Peyer's patch (tissue), 4 donors: Measurements from ENCODE around the gene RAB11FIP4. TPM values are rescaled to one million over a fixed set of nuclear protein-coding genes. Genes with fewer than 3 reads are reported as not detected.

Experiments
- DNase-seq, 3 donors: peaks; one replicate each; pipeline ENCODE4 v3.0.0-alpha.2; 2017 to 2019
- H3K27ac ChIP-seq, 4 donors: fragments of 200-600 bp; sonication (generic); one replicate each; pipeline ENCODE4 v1.5.1; 2016 to 2019
- H3K27me3 ChIP-seq, 2 donors: fragments of 200-600 bp; sonication (generic); one replicate each; pipeline ENCODE4 v1.5.1; 2019
- H3K36me3 ChIP-seq, 3 donors: fragments of 200-600 bp; sonication (generic); one replicate each; pipeline ENCODE4 v1.5.1; 2016 to 2019
- H3K4me1 ChIP-seq, 4 donors: fragments of 200-600 bp; sonication (generic); one replicate each; pipeline ENCODE4 v1.5.1; 2016 to 2019
- H3K4me3 ChIP-seq, 4 donors: fragments of 200-600 bp; sonication (generic); 1 replicate in 3 of 4; 2 replicates in 1 of 4; pipeline ENCODE4 v1.5.1; 2016 to 2019; ENCODE audit warnings: mild to moderate bottlenecking in 1 of 4
- H3K9me3 ChIP-seq, 4 donors: fragments of 200-600 bp; sonication (generic); one replicate each; pipeline ENCODE4 v1.5.1; 2016 to 2019; ENCODE audit warnings: mild to moderate bottlenecking in 1 of 4
- POLR2A ChIP-seq, 2 donors: fragments of 450-650 bp; IDR thresholded peaks; one replicate each; pipeline ENCODE4 v1.5.1; 2017; ENCODE audit warnings: antibody characterized with exemption in 2 of 2, mild to moderate bottlenecking in 2 of 2, moderate library complexity in 2 of 2
- total RNA-seq, 4 donors: library from RNA; depleted of rRNA; stranded (reverse); fragments of >200 nt; gene quantifications; one replicate each; pipeline ENCODE4 v1.1.0, GENCODE V29; 2016
- TF ChIP-seq, protein P1 (sequence below), 6 experiments: fragments of 450-650 bp in 4 of 6; fragments of 200-600 bp in 2 of 6; sonication (generic) in 1 of 6; IDR thresholded peaks; one replicate each; pipeline ENCODE4 v1.5.1; 2017 to 2019; ENCODE audit warnings: antibody characterized with exemption in 6 of 6, mild to moderate bottlenecking in 3 of 6, moderate library complexity in 1 of 6

Gene RAB11FIP4
- total RNA-seq, 4 donors from 2014 or later = 52.8 to 69.3 (median 64.9) TPM

DNA sequence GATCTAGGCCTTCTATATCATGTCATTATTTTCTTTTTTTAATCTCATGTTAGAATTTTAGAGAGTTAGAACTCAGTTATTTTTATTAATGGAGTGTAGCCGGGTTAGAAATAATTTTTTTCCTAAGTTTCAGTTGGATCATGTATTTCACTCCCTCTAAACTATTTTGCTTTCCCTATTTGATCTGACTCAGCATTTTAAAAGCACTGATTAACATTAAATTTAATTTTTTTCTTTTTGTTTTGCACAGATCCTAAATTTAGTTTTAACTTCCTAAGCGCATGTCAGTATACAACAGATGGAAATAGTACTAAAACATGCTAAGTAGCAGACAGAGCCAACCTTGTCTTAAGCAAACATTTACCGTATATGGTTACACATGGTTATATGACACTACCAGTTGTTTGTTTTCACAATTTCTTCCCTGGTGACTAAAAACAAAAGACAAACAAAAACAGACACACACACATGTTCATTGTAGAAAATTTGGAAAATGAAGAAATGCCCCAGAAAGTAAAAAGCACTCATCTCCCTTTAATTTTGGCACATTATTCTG, 33.6 kb upstream of the RAB11FIP4 start:
- Histone ChIP-seq H3K4me1 (peaks cover 0 to 4% (median 0%) of the 10 kb centered on the region in 4 donors), H3K27ac (no peak overlapping the region), H3K36me3 (peaks cover 0 to 51% (median 0%) of the 10 kb centered on the region in 3 donors), H3K4me3 (no peak overlapping the region), H3K27me3 (no peaks in the 10 kb centered on the region), H3K9me3 (no peaks in the 10 kb centered on the region)
- no peak for DNase-seq
- TF ChIP-seq, protein P1, sequence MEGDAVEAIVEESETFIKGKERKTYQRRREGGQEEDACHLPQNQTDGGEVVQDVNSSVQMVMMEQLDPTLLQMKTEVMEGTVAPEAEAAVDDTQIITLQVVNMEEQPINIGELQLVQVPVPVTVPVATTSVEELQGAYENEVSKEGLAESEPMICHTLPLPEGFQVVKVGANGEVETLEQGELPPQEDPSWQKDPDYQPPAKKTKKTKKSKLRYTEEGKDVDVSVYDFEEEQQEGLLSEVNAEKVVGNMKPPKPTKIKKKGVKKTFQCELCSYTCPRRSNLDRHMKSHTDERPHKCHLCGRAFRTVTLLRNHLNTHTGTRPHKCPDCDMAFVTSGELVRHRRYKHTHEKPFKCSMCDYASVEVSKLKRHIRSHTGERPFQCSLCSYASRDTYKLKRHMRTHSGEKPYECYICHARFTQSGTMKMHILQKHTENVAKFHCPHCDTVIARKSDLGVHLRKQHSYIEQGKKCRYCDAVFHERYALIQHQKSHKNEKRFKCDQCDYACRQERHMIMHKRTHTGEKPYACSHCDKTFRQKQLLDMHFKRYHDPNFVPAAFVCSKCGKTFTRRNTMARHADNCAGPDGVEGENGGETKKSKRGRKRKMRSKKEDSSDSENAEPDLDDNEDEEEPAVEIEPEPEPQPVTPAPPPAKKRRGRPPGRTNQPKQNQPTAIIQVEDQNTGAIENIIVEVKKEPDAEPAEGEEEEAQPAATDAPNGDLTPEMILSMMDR (IDR thresholded peaks at IDR 0.05) = no peak
- no peak for TF ChIP-seq POLR2A (IDR thresholded peaks at IDR 0.05)

DNA sequence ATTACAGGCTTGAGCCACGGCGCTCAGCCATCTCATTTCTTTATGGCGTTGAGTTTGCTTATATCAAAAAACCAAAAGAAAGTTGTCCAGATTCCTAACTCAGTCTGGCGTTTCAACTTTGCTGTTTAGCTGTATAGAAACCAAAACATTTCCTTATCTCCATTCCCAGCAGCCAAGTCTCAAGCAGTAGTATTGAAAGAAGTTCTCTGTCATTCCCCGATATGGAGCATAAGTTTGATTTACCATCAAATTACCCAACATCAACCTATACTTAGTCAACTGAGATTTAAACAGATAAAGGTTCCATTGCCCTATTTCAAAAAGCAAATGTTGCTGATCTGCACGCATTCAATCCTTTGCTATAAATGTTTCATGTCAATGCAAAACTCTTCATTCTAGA, 27.5 kb upstream of the RAB11FIP4 start:
- no peak for DNase-seq
- no peaks in the 10 kb centered on the region for H3K27me3 ChIP-seq
- no peak overlapping the region for H3K4me3 ChIP-seq
- no peak overlapping the region for H3K27ac ChIP-seq
- no peaks in the 10 kb centered on the region for H3K9me3 ChIP-seq
- no peaks in the 10 kb centered on the region for H3K4me1 ChIP-seq
- peaks cover 0 to 40% (median 0%) of the 10 kb centered on the region in 3 donors for H3K36me3 ChIP-seq
- no peak for TF ChIP-seq POLR2A (IDR thresholded peaks at IDR 0.05)
- TF ChIP-seq, protein P1 (IDR thresholded peaks at IDR 0.05) = no peak

DNA sequence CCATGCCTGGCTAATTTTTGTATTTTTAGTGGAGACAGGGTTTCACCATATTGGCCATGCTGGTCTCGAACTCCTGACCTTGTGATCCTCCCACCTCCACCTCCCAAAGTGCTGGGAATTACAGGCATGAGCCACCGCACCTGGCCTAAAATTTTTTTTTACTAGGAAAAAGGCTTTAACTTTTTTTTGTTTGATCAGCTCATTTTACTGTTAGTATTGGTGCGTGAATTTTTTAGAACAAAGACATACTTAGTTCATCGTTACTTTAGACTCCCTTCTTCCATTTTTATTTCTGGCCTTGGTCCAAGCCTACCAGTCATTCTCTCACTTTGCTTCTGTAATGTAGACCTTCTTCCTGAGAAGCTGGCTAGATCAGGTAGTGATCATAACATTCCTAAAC, 25.4 kb upstream of the RAB11FIP4 start:
- no peak overlapping the region for H3K4me3 ChIP-seq
- H3K4me1 ChIP-seq = no peaks in the 10 kb centered on the region
- no peaks in the 10 kb centered on the region for H3K27me3 ChIP-seq
- TF ChIP-seq POLR2A (IDR thresholded peaks at IDR 0.05) = no peak
- TF ChIP-seq, protein P1 (IDR thresholded peaks at IDR 0.05) = no peak
- no peak for DNase-seq
- H3K9me3 ChIP-seq = no peaks in the 10 kb centered on the region
- H3K36me3 ChIP-seq = peaks cover 0 to 25% (median 0%) of the 10 kb centered on the region in 3 donors
- no peak overlapping the region for H3K27ac ChIP-seq

DNA sequence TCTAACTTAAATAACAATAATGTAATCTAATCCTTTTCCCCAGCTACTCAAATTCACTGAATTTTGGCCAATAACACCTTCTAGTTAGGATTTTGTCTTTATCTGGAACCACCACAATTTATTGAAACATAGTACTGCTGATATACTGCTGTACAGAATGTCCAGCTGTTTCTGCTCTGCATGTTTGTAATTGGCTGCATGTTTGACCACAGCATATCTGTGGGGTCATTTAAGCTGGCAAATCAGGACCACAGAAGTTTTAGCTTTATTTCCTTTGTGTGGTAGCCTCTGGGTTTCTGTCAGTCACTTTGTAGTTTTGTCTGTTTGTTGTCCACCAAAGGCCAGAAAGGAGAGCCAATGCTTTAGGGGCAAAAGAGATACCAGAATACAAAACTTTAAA, 22.2 kb upstream of the RAB11FIP4 start:
- Histone ChIP-seq H3K27ac (no peak overlapping the region), H3K4me1 (peaks cover 0 to 10% (median 0%) of the 10 kb centered on the region in 4 donors), H3K36me3 (peaks cover 0 to 12% (median 0%) of the 10 kb centered on the region in 3 donors), H3K4me3 (no peak overlapping the region), H3K27me3 (no peaks in the 10 kb centered on the region), H3K9me3 (no peaks in the 10 kb centered on the region)
- no peak for DNase-seq
- TF ChIP-seq, protein P1 (IDR thresholded peaks at IDR 0.05) = no peak
- no peak for TF ChIP-seq POLR2A (IDR thresholded peaks at IDR 0.05)

DNA sequence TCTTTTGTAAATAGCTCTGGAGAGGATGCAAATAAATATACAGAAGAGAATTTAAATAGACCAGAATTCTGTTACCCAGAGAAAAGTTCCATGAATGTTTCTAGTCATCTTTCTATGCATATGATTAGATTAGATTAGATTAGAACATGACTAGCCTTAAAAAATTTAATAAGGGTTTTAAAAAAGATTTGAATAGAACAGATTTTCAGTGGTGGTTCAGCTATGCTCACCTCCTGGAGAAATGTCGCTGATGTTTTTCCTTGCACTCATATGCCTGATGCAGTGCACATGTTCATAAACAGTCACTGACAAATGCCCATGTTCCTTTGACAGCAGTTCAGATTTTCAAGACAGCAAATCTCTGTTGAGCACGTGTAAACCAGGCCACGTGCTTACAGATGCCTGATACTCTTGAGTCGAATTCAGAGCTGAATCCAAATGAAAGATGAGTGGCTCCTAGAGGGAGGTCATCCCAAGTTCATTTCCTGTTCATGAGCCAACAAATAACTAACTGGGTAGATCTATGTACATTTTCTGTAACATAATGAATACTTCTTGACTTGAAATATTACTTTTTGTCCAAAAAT, 19.9 kb upstream of the RAB11FIP4 start:
- TF ChIP-seq, protein P1 (IDR thresholded peaks at IDR 0.05) = no peak
- no peak for TF ChIP-seq POLR2A (IDR thresholded peaks at IDR 0.05)
- no peak for DNase-seq
- peaks cover 0 to 16% (median 0%) of the 10 kb centered on the region in 3 donors for H3K36me3 ChIP-seq
- H3K27ac ChIP-seq = no peak overlapping the region
- no peaks in the 10 kb centered on the region for H3K9me3 ChIP-seq
- H3K27me3 ChIP-seq = no peaks in the 10 kb centered on the region
- no peak overlapping the region for H3K4me3 ChIP-seq
- H3K4me1 ChIP-seq = peaks cover 0 to 10% (median 0%) of the 10 kb centered on the region in 4 donors
